K562 (cell line): ENCODE measurements around the gene METAP1. TPM values are rescaled to one million over a fixed set of nuclear protein-coding genes. Genes with fewer than 3 reads are reported as not detected.

ENCODE experiments used
- ATAC-seq: fragments of 200-7000 bp; cut with Tn5 transposase; 3 replicates; pipeline ENCODE4 v1.9.1; 2020; ENCODE audit warnings: moderate library complexity
- BruUV-seq: library from RNA; stranded (reverse); fragments of 400-500 nt; replicated peaks from 2 replicates; lab custom pipeline; 2021; lab: Mats Ljungman, UMichigan
- CTCF ChIA-PET: fragments of 300-600 bp; formaldehyde crosslinking; extraction: SDS; loops from one replicate; lab custom pipeline; 2021; ENCODE audit warnings: low intra/inter-chr PET ratio; lab: Yijun Ruan, JAX
- POLR2A ChIA-PET: fragments of 300-600, 350-650 bp; sonication (Branson Sonifier 250); formaldehyde crosslinking; extraction: SDS; loops from one replicate; lab custom pipeline; 2021; ENCODE audit warnings: antibody characterized with exemption, inconsistent platforms; lab: Yijun Ruan, JAX
- DNase-seq, 4 experiments: peaks; one replicate each; pipeline versions ENCODE4 v3.0.0 to v3.0.0-alpha.2; 2011 to 2018; ENCODE audit warnings: low spot score in 3 of 4, mixed read lengths in 3 of 4; ENCODE audit errors: extremely low read depth in 1 of 4
- FAIRE-seq: peaks from 2 replicates; lab custom pipeline; 2011; peaks lifted over from hg19 to GRCh38; lab: Jason Lieb, UNC
- H2AFZ ChIP-seq: 2 replicates; pipeline ENCODE4 v1.6.0; 2011; ENCODE audit warnings: low read depth, low read length, control low read depth, inconsistent platforms
- H3K27ac ChIP-seq: fragments of 200-600 bp; 3 replicates; pipeline ENCODE4 v1.8.0; 2011; ENCODE audit warnings: low read depth, mild to moderate bottlenecking, control low read depth, inconsistent platforms, low read length, moderate library complexity, mixed read lengths; ENCODE audit errors: extremely low read depth
- H3K27me3 ChIP-seq, 2 experiments: fragments of 300-600 bp in 1 of 2; 2 replicates in 1 of 2; 3 replicates in 1 of 2; pipeline versions ENCODE4 v1.6.0 to v1.8.0; 2011; ENCODE audit warnings: inconsistent platforms in 2 of 2, low read length in 2 of 2, mild to moderate bottlenecking in 1 of 2, mixed read lengths in 1 of 2, moderate library complexity in 1 of 2; ENCODE audit not compliant: control insufficient read depth in 2 of 2, insufficient read depth in 2 of 2
- H3K36me3 ChIP-seq: fragments of 300-600 bp; 3 replicates; pipeline ENCODE4 v1.8.0; 2011; ENCODE audit warnings: mild to moderate bottlenecking, low read length, inconsistent platforms; ENCODE audit not compliant: control insufficient read depth, insufficient read depth
- H3K4me1 ChIP-seq, 2 experiments: fragments of 200-600 bp in 1 of 2; replicated peaks in 1 of 2; 2 replicates in 1 of 2; 3 replicates in 1 of 2; pipeline versions ENCODE4 v1.5.1 to v1.8.0; 2011; ENCODE audit warnings: inconsistent platforms in 2 of 2, low read length in 2 of 2, mild to moderate bottlenecking in 1 of 2, mixed read lengths in 1 of 2, moderate library complexity in 1 of 2; ENCODE audit not compliant: control insufficient read depth in 2 of 2, insufficient read depth in 2 of 2
- H3K4me2 ChIP-seq: 2 replicates; pipeline ENCODE4 v1.6.1; 2011; ENCODE audit warnings: low read length, control low read depth, inconsistent platforms, mixed read lengths; ENCODE audit not compliant: insufficient read depth
- H3K4me3 ChIP-seq: fragments of 200-600 bp; sonication (generic), shearing (Covaris generic); 2 replicates; pipeline ENCODE4 v1.5.1; 2016; ENCODE audit warnings: control low read depth, inconsistent platforms
- H3K79me2 ChIP-seq: fragments of 200-600 bp; 3 replicates; pipeline ENCODE4 v1.8.0; 2011; ENCODE audit warnings: low read length, inconsistent platforms; ENCODE audit not compliant: control insufficient read depth, insufficient read depth
- H3K9ac ChIP-seq, 2 experiments: 2 replicates each; pipeline versions ENCODE4 v1.6.0 to v1.6.1; 2011; ENCODE audit warnings: low read depth in 2 of 2, low read length in 2 of 2, control low read depth in 1 of 2, inconsistent platforms in 1 of 2, mild to moderate bottlenecking in 1 of 2, mixed read lengths in 1 of 2; ENCODE audit not compliant: insufficient read depth in 1 of 2
- H3K9me1 ChIP-seq: one replicate; pipeline ENCODE4 v1.6.0; 2011; ENCODE audit warnings: inconsistent platforms, mild to moderate bottlenecking, low read length, moderate library complexity; ENCODE audit not compliant: control insufficient read depth, insufficient read depth
- H3K9me3 ChIP-seq: replicated peaks from 2 replicates; pipeline ENCODE4 v1.5.1; 2011; ENCODE audit warnings: low read depth, low read length, inconsistent platforms; ENCODE audit not compliant: control insufficient read depth, insufficient read depth
- H4K20me1 ChIP-seq: replicated peaks from 2 replicates; pipeline ENCODE4 v1.6.1; 2011; ENCODE audit warnings: low read length, inconsistent platforms, mixed read lengths; ENCODE audit not compliant: control insufficient read depth, insufficient read depth
- ATF4 ChIP-seq: fragments of 450-650 bp; formaldehyde crosslinking; IDR thresholded peaks from 2 replicates; pipeline ENCODE4 v1.4.0; 2022; ENCODE audit warnings: mild to moderate bottlenecking, moderate library complexity
- BCL6 ChIP-seq: fragments of 250-450 bp; sonication (Bioruptor Pico); IDR thresholded peaks from 2 replicates; pipeline ENCODE4 v1.4.0; 2020
- EHMT2 ChIP-seq: fragments of 450-650 bp; IDR thresholded peaks from 2 replicates; pipeline ENCODE4 v1.6.1; 2018; ENCODE audit warnings: antibody characterized with exemption
- FOXA3 ChIP-seq, 2 experiments: fragments of 450-650 bp in 1 of 2; sonication (generic) in 1 of 2; formaldehyde crosslinking; IDR thresholded peaks in 1 of 2; conservative IDR thresholded peaks in 1 of 2; 2 replicates each; pipeline versions ENCODE4 v1.4.0 to v1.8.0; 2020 to 2022; ENCODE audit warnings: mild to moderate bottlenecking in 2 of 2, missing genetic modification reagents in 1 of 2
- HMGXB4 ChIP-seq: sonication (generic); formaldehyde crosslinking; IDR thresholded peaks from 2 replicates; pipeline ENCODE4 v1.8.1; 2023; ENCODE audit warnings: mild to moderate bottlenecking, missing genetic modification reagents
- HNRNPH1 ChIP-seq: fragments of 200-400 bp; formaldehyde crosslinking; optimal IDR thresholded peaks from 2 replicates; pipeline ENCODE3; 2017; ENCODE audit warnings: low read depth, mild to moderate bottlenecking, low read length, moderate library complexity
- HNRNPL ChIP-seq: fragments of 200-400 bp; formaldehyde crosslinking; IDR thresholded peaks from 2 replicates; pipeline ENCODE4 v1.6.1; 2017; ENCODE audit warnings: low read depth, mild to moderate bottlenecking, low read length
- ILF3 ChIP-seq: fragments of 450-650 bp; IDR thresholded peaks from 2 replicates; pipeline ENCODE4 v1.6.1; 2018; ENCODE audit warnings: antibody characterized with exemption, mild to moderate bottlenecking, moderate library complexity, borderline replicate concordance
- NCOA6 ChIP-seq: fragments of 450-650 bp; IDR thresholded peaks from 2 replicates; pipeline ENCODE4 v1.6.1; 2017; ENCODE audit warnings: mild to moderate bottlenecking
- NFXL1 ChIP-seq: fragments of 450-650 bp; formaldehyde crosslinking; IDR thresholded peaks from 2 replicates; pipeline ENCODE4 v1.4.0; 2021; ENCODE audit warnings: mild to moderate bottlenecking
- SFPQ ChIP-seq: fragments of 200-400 bp; formaldehyde crosslinking; IDR thresholded peaks from 2 replicates; pipeline ENCODE4 v1.6.1; 2017; ENCODE audit warnings: mild to moderate bottlenecking, low read depth, low read length, moderate library complexity
- SIRT6 ChIP-seq: IDR thresholded peaks from one replicate; pipeline ENCODE4 v1.6.1; 2012; ENCODE audit warnings: low read depth, mild to moderate bottlenecking, control low read depth, inconsistent platforms, low read length, moderate library complexity
- VEZF1 ChIP-seq: fragments of 200-800 bp; sonication (Bioruptor generic); IDR thresholded peaks from 2 replicates; pipeline ENCODE4 v1.6.1; 2017; ENCODE audit warnings: missing genetic modification characterization, missing compliant biosample characterization
- ZNF140 ChIP-seq: fragments of 250-450 bp; sonication (Bioruptor Pico); IDR thresholded peaks from 2 replicates; pipeline ENCODE4 v1.8.0; 2021; ENCODE audit warnings: moderate library complexity, mild to moderate bottlenecking, inconsistent platforms
- ZNF431 ChIP-seq: sonication (generic); formaldehyde crosslinking; IDR thresholded peaks from 2 replicates; pipeline ENCODE4 v1.8.0; 2022; ENCODE audit warnings: mild to moderate bottlenecking, missing genetic modification reagents
- ZNF584 ChIP-seq: fragments of 200-800 bp; sonication (Bioruptor generic); IDR thresholded peaks from 2 replicates; pipeline ENCODE4 v1.6.1; 2016; ENCODE audit warnings: low read depth, mild to moderate bottlenecking, missing genetic modification characterization, missing compliant biosample characterization
- WGBS: fragments of 100-300 bp; shearing (Covaris generic); methylation state at CpG from one replicate; pipeline ENCODE4 v1.1.6; 2016; ENCODE audit warnings: low coverage, mixed read lengths; ENCODE audit not compliant: insufficient coverage; ENCODE audit errors: missing lambda C conversion rate; 5-methylcytosine and 5-hydroxymethylcytosine counted together
- in situ Hi-C: fragments of 300-500 bp; cut with MboI; formaldehyde crosslinking; loops from 4 replicates; pipeline ENCODE4 v1.15.0; 2018; ENCODE audit warnings: inconsistent platforms, mixed read lengths
- intact Hi-C: fragments of 100-400 bp; cut with micrococcal nuclease; formaldehyde crosslinking; loops from 2 replicates; pipeline ENCODE4 v1.14.2; 2022
- polyA plus RNA-seq, 8 experiments: library from polyadenylated mRNA; depleted of rRNA in 4 of 8; stranded (reverse) in 5 of 8; unstranded in 3 of 8; fragments of >200 nt; fragmentation: Nextera tagmentation in 2 of 8; fragmentation: Illumina TruSeq in 1 of 8; extraction: Ambion mirVana in 2 of 8; extraction: Trizol in 1 of 8; gene quantifications; 2 replicates each; pipeline versions ENCODE4 v1.2.1 to v1.2.3, GENCODE V29; 2011 to 2014; ENCODE audit warnings: inconsistent platforms in 1 of 8, missing spikeins in 1 of 8
- total RNA-seq, 7 experiments: library from RNA; depleted of rRNA in 6 of 7; stranded (reverse); fragments of >200 nt in 6 of 7; fragmentation: Illumina TruSeq in 2 of 7; extraction: Trizol in 2 of 7; gene quantifications; 2 replicates each; pipeline versions ENCODE4 v1.2.1 to v1.2.3, GENCODE V29; 2011 to 2021; ENCODE audit warnings: low replicate concordance in 1 of 7

The METAP1 gene
- total and polyA plus RNA-seq, 9 of the 15 experiments (the other 6 are each of a cell fraction or from before 2014, with no cell fraction given): 31.4 to 77.6 (median 59.5) TPM

- no peak for ATAC-seq
- ChIA-PET POLR2A (interaction anchor here (0.6 to 0.7 kb wide), 2 partner anchors 15 to 30 kb away, joined by 3 read pairs; no protein-coding TSS in a partner anchor), CTCF (no interaction called here)
- BruUV-seq: no TSS peak
- 71% methylated on average over 2 of the region's 2 CpGs for WGBS
- Histone ChIP-seq H3K4me2 (no peak overlapping the region), H3K27me3 (no peaks in the 10 kb centered on the region), H3K36me3 (no peaks in the 10 kb centered on the region), H3K4me3 (no peak overlapping the region), H3K27ac (no peak overlapping the region), H4K20me1 (no peaks in the 10 kb centered on the region), H2AFZ (no peak overlapping the region), H3K79me2 (no peaks in the 10 kb centered on the region), H3K9me3 (no peaks in the 10 kb centered on the region), H3K9me1 (no peaks in the 10 kb centered on the region), H3K9ac (no peak overlapping the region), H3K4me1 (no peaks in the 10 kb centered on the region; a peak in 1 of 5 replicates)
- DNase-seq: no peak
- intact Hi-C loops: no loop called here
- in situ Hi-C loops: no loop called here
- no peak for FAIRE-seq
- TF ChIP-seq ILF3 (no peak), HMGXB4 (no peak), ZNF140 (CRISPR knock-in tag) (no peak), NCOA6 (no peak), HNRNPH1 (no peak), ZNF584 (CRISPR knock-in tag) (no peak), ATF4 (CRISPR knock-in tag) (no peak), HNRNPL (no peak), NFXL1 (no peak), ZNF431 (CRISPR knock-in tag) (no peak), SFPQ (no peak), FOXA3 (CRISPR knock-in tag; conservative IDR thresholded peaks at IDR 0.05 in 1 of 2, IDR thresholded peaks at IDR 0.05 in 1 of 2) (no peak), VEZF1 (no peak), BCL6 (CRISPR knock-in tag) (no peak), EHMT2 (no peak), SIRT6 (no peak)
Observed at GRCh38 chr4:98958065-98958464, 37.5 kb upstream of the METAP1 start.
